Body of pancreas (tissue), 4 donors: ENCODE data around the gene DLG1.

ENCODE experiments used
- CTCF ChIP-seq, 7 experiments: fragments of 450-650 bp in 4 of 7; fragments of 200-600 bp in 3 of 7; sonication (generic) in 3 of 7; IDR thresholded peaks; one replicate each; pipeline ENCODE4 v1.5.1; 2016 to 2019; ENCODE audit warnings: antibody characterized with exemption in 7 of 7
- POLR2A ChIP-seq, 3 donors: fragments of 450-650 bp; IDR thresholded peaks; one replicate each; pipeline ENCODE4 v1.6.1; 2016; ENCODE audit warnings: antibody characterized with exemption in 3 of 3, mild to moderate bottlenecking in 2 of 3

GRCh38 chr3:197012540-197012883 is 285.9 kb downstream of the DLG1 start:
- TF ChIP-seq CTCF (IDR thresholded peaks at IDR 0.05), result no peak
- TF ChIP-seq POLR2A (IDR thresholded peaks at IDR 0.05), result no peak
